Loucy (cell line): ENCODE measurements around the gene ZNF157.

ENCODE experiments used
- CTCF ChIP-seq: fragments of 200-600 bp; sonication (generic); conservative IDR thresholded peaks from 2 replicates; pipeline ENCODE4 v1.5.1; 2014; ENCODE audit warnings: mild to moderate bottlenecking, antibody characterized with exemption, low read length
- EZH2phosphoT487 ChIP-seq: fragments of 200-600 bp; IDR thresholded peaks from 2 replicates; pipeline ENCODE4 v1.6.1; 2018; ENCODE audit warnings: antibody characterized with exemption, mild to moderate bottlenecking, moderate library complexity, borderline replicate concordance

GRCh38 chrX:47351706-47352105 is 18.7 kb upstream of the ZNF157 start:
- TF ChIP-seq CTCF = no peak
- TF ChIP-seq EZH2phosphoT487 = no peak
